Activated CD8-positive, alpha-beta memory T cell treated with anti-CD3 and anti-CD28 coated beads for 24 hours (primary cell): ENCODE measurements around the gene IFT88.
"Not testable (repeated sequence)": the region's sequence is repeated elsewhere in the genome, so short reads cannot be mapped to it uniquely, and the experiment has no call there.

Experiments used
- DNase-seq: peaks from one replicate; pipeline ENCODE4 v3.0.0-alpha.2; 2020

Gene IFT88

DNA sequence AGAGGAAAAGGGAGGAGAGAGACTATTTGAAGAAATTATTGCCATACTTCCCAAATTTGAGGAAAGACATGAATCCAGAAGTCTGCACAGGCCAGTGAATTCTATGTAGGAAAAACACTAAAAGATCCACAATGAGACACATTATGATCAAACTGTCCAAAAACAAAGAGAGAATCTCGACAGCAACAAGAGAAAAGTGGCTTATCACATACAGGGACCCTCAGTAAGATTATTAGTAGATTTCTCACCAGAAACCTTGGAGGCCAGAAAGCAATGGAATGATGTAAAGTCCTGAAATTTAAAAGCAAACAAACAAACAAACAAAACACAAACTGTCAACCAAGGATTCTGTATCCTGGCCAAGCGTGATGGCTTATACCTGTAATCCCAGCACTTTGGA, 80.8 kb downstream of the IFT88 start:
- no peak for DNase-seq

DNA sequence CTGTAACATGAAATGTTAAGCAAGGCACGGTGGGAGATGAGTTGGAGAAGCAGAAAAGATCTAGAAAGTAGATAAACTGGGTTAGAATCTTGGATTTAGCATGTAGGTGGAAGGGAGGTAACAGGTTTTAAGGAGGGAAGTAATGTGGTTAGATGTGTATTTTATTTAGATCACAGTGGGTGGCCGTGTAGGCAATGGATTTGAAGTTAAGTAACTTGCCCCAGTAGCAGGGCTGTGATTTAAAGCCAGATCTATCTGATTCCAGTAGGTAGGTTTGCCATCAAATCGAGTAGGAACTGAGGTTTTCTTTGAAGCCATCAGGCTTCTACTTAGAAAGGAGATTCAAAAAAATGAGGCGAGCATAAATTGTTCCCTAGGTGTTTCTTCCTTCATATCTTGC, 86.0 kb downstream of the IFT88 start:
- DNase-seq, result no peak

DNA sequence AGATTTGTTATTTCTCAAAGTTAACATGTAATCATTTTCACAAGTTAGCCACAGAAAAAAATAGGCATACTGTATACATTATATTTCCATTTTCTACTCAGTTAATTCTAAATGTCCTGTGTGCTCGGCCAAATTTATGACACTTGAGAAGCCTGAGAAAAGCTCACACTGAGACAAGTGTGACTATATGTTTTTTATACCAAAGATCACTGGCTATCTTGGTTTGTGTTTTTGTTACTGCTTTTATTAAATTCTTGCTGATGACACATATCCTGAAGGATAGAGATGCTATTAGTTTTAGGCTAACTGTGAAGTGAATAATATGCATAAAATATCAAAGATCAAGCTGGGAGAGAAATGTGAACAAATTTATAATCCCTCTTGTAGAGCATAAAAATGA, 87.2 kb downstream of the IFT88 start:
- no peak for DNase-seq

DNA sequence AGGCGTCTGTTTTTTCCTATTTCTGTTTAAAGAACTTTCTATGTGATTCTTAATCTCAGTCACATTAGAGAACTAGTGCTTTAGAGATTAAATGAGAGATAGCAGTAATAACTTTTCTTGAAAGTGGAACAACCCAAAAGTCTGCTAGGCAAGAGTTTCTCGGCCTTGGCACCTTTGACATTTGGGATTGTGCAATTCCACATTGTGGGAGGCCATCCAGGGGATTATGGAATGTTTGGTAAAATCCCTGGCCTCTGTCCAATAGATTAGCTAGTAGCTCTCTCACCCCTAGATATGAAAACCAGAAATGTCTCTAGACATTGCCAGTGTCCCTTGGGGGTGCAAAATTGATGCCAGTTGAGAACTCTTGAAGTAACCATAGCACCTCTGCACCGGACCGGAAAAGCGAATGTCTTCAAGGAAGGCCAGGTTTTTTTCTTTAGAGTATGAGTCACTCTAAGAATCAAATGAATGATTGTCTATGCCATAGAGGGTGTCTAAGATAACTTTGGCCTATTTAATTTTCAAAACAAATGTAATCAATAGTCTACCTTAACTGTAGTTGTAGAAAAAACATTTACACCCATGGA, 91.6 kb downstream of the IFT88 start:
- no peak for DNase-seq

DNA sequence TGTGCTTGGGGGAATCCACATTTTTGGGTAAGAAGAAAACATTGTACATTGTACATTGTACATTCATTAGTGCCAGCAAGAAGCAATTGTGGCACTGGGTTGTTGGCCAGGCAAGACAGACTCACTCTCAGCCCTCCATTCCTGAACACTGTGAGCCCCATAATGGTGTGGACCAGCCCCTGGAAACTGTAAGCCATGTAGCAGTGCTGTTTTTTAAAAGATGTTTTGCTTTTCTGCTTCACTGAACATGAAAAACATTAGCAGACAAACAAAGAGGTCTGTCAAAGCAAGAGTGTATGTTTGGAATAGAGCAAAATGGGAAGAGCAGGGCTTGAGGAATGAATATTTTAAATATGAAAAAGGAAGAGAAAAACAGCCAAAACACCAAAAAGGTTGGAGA, 97.4 kb downstream of the IFT88 start:
- no peak for DNase-seq

DNA sequence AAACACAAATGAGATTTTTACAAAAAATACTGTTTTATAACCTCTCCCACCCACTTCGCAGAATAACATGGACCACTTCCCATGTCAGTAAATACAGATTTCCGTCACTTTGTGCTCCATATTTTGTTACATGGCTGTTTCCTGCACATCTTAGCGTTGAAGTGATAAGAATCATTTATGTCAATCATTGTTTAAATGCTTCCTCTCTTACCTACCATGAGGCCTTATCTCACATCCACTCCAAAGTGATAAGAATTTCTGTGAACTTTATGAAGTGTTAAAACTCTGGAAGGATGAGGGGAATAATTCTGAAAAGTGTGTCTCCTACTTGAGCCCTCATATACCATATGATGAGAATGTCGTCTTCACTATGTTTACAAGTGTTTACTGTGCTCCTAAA, 100.0 kb downstream of the IFT88 start:
- no peak for DNase-seq

DNA sequence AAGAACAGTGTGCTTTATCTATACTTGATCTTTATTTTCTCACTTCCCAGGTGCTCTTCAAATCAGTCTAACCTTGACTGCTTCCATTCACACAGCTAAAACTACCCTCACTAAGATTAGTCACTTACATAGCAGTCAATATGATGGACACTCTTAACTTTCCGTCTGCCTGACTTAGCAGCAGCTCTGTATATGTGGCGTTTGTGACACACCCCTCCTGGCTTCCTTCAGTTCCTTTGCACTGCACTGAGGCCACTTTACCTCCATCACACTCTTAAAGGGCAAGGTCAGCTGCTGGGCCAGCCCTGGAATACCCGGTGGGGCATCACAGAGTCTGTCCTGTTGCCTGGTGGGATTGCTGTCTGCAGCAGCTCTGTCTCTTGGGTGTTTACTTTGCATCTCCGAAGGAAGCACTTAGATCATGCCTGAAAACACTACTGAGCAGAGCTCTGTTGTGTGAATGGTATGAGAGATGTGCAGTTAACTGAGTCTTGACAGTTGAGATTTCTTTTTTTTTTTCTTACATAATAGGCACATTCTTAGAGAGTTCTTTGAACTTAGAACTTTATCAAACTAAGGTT, 101.0 kb downstream of the IFT88 start:
- no peak for DNase-seq

DNA sequence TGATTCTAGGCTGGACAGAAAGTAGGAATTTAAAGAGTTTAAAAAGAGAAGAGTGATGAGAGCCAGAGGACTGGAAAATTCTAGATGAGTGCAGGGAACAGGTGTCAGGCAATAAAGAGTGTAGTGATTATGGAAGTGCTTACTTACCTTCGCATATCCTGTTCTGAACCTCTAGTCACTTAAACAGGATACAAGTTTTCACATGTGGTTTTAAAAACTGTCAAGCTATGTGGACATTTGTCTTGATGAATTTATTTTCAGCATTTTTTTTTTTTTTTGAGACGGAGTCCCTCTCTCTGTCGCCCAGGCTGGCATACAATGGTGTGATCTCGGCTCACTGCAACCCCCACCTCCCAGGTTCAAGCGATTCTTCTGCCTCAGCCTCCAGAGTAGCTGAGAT, 102.2 kb downstream of the IFT88 start:
- no peak for DNase-seq

DNA sequence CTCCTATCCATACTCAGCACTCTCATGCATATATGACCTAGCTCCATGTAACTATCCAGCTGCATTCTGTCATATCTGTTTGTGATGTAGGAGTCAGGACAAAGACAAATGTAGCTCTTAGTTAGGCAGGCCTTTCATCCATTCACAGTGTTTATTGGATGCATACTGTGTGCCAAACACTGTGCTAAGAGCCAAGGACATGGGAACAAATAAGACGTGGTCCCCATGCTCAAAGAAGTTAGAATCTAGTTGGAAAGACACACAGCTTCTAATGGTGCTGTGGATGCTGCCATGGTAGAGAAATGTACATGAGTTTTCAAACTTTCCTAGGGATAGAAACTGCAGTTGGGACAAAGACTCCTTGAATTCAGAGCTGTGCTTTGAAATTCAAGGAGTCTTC, 104.8 kb downstream of the IFT88 start:
- no peak for DNase-seq

DNA sequence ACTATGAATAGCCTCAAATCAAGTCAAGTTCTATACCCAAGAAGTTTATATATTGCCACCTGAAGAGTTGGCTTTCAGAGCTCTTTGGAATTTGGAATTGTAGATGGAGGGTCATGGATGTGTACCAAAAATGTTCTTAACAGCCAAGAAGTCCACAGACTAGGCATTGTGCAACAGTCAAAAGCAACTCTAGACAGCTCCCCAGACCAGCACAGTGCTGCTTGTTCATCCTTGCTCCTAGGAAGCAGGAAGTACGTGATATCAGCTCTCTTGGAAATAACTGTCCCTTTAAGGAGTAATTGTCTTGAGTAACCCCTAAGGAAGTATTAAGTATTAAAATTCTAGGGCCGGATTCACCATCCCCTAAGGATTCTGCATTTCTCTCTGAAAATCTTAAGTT, 105.8 kb downstream of the IFT88 start:
- DNase-seq, result no peak

DNA sequence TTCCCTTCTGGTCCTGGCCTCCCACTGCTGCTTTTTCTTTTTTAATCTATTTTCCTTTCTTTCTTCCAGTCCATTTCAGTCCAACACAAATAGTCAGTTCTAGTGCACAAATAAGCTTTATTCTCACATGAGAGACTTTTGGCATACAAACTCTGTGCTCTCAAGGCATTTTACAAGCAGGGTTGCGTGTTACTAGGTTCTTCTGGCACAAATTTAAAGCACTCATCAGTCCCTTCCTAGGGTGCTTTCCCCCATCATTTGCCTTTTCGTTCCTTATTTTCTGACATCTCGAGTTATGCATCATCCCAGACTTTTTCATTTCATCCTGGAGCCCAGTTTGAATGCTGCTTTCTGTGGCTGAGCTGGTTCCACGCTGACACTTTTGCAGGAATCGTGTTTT, 106.8 kb downstream of the IFT88 start:
- no peak for DNase-seq

DNA sequence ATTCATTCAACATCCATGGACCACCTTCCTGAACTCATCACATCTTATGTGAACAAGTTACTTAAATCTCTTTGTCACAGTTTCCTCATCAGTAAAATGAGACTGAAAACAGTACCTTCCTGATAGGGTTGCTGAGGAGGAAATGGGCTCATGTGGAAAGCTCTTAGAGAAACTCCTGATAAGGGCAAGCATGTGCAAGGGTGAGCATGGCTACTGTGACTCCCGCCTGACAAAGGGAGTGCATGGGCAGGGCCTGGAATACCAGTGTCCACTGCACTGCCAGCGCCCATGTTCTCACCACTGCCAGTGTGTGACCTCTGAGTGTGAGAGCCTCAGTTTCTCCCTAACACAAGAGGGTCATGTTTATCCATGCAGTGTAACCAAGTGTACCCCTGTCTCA, 109.3 kb downstream of the IFT88 start:
- DNase-seq, result no peak

DNA sequence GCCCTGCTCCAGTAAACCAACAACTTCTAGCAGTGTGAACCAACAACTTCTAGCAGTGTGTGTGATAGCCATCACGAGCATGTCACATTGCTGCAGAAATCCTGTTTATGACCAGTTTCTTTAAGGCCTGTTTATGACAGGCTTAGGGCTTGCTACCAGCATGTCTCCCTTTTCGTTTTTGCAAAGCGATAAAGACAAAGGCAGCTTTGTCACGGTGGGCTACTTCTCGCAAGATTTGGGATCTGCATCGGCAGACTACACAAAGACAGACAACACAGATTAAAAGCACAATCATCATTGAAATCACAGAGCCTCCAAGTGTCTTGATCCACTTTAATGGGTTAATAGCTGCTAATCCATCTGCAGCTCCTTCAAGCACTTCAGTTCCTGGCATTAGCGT, 111.6 kb downstream of the IFT88 start:
- DNase-seq, result not testable (repeated sequence)

DNA sequence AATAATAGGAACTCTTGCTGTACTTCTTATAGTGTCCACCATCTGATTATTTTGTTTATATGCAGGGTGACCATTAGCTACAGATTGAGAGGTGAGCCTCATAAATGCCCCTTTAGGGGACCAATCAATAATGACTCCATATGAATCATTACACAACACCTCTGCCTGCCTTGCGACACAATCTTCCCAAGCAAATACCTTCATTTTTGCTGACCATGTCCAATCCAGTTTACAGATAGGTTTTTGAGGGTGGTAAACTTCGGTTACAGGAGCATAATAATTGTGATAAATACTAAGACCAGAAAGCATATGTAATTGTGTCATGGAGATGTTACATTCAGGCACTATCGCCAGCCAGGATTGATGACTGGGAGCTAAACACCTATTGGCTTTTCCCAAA, 112.9 kb downstream of the IFT88 start:
- DNase-seq, result no peak

DNA sequence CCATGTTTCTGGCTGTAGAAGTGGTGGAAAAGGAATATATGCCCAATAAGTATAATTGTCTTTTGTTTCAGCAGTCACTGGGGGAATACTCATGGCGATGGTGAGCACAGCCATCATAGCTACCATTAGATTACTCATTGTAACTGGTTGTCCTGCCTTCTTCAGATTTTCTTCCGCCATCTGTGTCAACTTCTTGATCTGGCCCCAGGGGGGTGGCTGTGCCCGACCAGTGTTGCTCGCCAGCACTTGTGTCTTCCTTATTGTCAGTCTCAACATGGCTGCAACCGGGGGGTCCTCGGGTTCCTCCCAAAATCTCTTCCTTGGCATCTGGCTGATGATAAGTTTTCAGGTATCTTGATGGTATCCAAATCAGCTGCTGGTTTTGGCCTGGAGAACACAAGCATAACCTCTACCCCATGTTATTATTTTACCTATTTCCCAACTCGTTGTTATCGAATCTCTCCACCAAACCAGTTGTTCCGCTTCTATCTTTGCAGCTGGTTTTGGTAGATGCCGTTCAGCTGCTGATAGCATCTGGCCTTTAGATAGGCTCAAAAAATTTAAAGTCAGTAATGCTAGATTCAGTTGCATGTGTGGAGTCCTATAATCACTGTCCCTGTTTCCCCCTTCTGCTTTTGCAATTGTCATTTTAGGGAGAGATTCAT, 113.6 kb downstream of the IFT88 start:
- DNase-seq, result no peak

DNA sequence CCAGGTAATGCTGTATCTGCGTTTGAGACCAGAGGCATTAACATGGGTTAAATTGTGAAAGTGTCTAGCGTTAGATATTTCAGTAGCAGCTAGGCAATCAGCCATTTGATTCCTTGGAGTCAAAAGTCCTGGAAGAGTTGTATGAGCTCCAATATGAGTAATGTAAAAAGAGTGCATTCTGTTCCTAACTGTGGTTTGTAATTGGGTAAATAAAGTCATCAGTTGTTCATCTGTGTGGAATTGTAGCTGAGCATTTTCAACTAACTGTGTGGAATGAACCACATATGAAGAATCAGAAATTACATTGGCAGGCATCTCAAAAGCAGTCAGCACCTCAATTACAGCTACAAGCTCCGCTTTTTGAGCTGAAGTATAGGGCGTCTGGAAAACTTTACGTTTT, 114.5 kb downstream of the IFT88 start:
- not testable (repeated sequence) for DNase-seq

DNA sequence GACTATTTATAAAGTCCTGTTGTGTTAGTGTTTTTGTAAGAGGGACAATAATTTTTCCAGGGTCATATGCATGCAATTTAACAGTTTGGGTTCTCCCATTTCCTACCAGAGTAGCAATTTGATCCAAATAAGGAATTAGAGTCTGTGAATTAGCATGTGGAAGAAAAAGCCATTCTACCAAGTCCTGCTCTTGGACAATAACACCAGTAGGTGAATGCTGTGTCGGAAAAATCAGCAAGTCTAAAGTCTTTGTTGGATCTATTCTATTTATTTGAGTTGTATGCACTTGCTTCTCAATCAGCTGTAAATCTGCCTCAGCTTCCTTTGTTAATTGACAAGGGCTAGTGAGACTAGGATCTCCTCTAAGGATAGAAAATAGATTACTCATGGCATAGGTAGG, 115.1 kb downstream of the IFT88 start:
- no peak for DNase-seq

DNA sequence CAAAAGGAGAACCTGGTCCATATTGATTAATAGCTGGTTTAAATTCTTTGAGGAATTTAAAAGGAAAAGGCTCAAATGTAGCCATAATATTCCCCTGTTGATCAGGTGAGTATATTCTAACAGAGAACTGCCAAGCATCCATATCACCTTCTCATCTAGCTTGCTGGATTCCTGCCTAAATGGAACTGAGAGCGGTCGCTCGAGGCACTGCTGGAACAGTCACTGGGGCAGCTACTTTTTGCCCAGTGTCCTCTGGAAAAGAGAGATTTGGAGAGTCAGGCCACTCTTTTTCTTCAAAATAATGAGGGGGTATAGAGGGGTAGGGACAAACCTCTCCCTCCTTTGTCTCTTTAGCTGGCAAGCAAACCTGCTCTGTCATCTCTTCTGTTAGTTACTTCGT, 117.1 kb downstream of the IFT88 start:
- no peak for DNase-seq

DNA sequence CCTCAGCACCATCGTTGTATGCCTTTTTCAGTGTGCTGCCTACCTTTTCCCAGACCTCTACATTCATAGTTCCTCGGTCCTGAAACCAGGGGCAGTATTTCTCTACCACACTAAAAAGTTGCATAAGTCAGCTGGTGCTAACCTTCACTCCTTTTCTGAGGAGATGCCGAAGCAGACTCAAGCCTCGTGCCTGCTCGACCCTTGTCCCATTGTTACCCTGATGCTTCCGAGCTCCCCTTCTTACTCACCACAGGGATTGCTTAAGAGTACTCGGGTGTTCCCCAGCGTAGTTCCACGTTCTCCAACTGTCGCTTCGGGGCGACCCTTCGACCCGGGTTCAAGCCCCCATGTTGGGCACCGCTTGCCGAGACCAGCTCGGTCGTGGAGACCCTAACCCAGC, 117.6 kb downstream of the IFT88 start:
- no peak for DNase-seq

DNA sequence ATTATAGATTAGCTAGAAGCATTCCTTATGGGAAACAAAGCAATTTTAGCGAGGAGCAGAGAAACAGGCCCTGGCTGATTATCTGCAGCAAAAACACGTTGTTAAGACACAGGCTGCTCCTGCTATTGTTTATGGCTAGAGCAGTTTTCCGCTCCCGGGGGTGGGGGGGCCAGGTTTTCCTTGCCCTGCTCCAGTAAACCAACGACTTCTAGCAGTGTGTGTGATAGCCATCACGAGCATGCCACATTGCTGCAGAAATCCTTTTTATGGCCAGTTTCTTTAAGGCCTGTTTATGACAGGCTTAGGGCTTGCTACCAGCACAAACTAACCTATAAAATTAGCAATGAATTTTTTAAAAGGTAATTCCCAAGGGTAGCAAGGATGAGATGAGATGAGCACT, 118.1 kb downstream of the IFT88 start:
- no peak for DNase-seq

DNA sequence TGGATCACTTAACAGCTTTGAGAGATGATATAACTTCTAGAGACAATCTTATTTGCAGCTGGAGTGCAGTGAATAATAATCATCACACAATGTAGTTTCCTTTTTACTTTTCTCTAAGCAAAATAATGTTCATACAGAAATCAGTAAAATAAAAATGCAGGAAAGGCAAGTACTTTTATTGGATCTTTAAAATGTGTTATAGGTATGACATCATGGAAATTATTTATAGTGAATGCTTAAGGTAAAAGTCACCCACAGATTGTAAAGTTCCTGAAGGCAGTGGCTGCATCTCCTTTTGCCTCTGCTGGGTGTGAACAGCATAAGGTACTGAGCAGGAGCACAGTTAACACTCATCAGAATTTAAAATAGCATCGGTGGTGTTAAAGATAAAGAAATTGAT, 119.2 kb downstream of the IFT88 start:
- no peak for DNase-seq

DNA sequence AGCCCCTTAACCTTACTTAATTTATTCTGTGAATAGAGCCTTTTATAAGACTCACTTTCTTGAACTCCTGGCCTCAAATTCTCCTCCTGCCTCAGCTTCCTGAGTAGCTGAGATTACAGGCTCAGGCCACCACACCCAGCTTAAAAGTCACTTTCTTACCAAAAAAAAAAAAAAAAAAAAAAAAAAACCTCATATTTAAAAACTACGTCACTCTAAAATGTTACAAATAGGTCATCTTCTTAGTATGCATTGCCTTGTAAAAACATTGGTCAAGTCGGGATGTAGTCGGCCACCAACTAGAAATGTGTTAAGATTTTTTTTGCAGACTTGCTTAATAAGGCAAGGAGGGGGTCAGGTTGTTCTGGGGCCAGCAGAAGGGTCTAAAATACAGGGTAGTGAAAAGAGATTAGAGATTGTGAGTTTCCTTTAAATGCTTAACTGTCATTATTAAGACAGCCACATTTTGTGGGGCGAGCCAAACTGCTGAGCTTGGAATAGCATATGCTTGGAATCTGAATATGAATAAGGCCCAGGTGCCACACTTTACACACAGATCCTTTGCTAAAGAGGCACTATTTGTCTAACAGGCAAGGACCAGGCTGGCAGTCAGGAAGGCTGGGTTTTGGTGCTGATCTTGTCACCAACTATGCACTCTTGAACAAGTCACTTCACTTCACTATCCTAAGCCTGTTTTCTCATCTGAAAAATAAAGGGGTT, 120.1 kb downstream of the IFT88 start:
- DNase-seq, result no peak

DNA sequence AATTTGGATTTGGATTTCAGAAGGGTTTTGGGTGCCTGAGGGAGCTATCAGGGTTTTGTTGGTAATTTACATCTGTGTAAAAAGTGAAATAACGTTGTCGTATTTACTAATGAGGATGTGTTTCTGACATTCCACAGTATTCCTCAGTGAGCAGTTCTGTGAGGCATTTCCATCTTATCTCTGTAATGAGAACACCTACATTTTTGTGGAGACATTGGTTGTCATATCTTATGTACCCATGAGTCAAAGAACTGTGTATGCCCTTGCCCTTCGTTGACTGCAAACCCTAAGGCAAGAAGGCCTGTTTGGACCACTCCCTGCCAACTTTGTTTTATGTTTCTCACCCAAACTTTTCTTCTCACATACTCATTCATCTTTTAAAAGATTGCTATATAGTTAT, 122.3 kb downstream of the IFT88 start:
- no peak for DNase-seq

DNA sequence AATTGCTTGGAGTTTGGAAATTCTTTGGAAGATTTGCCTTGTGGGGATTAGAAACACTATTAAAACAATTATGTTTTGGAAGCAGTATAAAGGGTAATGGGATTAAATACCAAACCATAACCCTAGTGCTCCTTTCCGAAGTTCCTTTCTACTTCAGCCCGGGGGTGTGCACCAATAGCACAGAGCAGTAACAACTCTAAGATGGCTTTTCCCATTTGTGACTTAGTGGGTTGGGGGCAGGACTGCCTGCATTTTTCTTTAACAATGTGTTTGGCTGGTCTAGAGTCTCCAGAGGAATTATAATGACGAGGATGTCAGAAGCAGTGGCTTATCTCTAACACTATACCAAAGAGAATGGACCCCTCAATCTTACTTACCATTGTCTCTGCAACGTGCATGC, 124.7 kb downstream of the IFT88 start:
- no peak for DNase-seq
